BE2C (cell line): ENCODE measurements around the gene POLD1.

Experiments used
- DNase-seq: peaks from one replicate; pipeline ENCODE4 v3.0.0-alpha.2; 2020
- H3K27me3 ChIP-seq: fragments of 250-450 bp; sonication (Bioruptor Pico); 2 replicates; pipeline ENCODE4 v1.5.1; 2020; ENCODE audit warnings: mild to moderate bottlenecking
- H3K36me3 ChIP-seq: fragments of 250-450 bp; sonication (Bioruptor Pico); 2 replicates; pipeline ENCODE4 v1.5.1; 2020; ENCODE audit warnings: mild to moderate bottlenecking
- H3K4me1 ChIP-seq: fragments of 250-450 bp; sonication (Bioruptor Pico); 2 replicates; pipeline ENCODE4 v1.5.1; 2020
- H3K4me3 ChIP-seq: 2 replicates; pipeline ENCODE4 v1.5.1; 2011; ENCODE audit warnings: low read depth, low read length
- H3K9me3 ChIP-seq: fragments of 250-450 bp; sonication (Bioruptor Pico); 2 replicates; pipeline ENCODE4 v1.5.1; 2020
- TF ChIP-seq, protein P1 (sequence below): IDR thresholded peaks from 2 replicates; pipeline ENCODE4 v1.5.1; 2012; ENCODE audit warnings: mild to moderate bottlenecking, low read depth, low read length

The POLD1 gene

DNA sequence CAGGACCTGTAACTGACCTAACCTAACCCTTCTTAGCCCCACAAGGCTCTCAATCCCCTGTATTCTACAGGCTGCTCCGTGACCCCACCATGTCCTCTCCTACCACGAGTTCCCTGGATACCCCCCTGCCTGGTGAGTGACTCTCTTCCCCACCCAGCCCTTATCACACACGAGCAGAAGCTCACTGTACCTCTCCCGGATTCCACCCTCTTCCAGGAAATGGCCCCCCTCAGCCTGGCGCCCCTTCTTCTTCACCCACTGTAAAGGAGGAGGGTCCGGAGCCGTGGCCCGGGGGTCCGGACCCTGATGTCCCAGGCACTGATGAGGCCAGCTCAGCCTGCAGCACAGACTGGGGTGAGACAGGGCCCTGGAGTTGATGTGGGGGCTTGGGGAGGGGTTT lies 6.6 kb upstream of the POLD1 start:
- TF ChIP-seq, protein P1, sequence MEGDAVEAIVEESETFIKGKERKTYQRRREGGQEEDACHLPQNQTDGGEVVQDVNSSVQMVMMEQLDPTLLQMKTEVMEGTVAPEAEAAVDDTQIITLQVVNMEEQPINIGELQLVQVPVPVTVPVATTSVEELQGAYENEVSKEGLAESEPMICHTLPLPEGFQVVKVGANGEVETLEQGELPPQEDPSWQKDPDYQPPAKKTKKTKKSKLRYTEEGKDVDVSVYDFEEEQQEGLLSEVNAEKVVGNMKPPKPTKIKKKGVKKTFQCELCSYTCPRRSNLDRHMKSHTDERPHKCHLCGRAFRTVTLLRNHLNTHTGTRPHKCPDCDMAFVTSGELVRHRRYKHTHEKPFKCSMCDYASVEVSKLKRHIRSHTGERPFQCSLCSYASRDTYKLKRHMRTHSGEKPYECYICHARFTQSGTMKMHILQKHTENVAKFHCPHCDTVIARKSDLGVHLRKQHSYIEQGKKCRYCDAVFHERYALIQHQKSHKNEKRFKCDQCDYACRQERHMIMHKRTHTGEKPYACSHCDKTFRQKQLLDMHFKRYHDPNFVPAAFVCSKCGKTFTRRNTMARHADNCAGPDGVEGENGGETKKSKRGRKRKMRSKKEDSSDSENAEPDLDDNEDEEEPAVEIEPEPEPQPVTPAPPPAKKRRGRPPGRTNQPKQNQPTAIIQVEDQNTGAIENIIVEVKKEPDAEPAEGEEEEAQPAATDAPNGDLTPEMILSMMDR = no peak
- DNase-seq = no peak
- peaks cover 32% of the 10 kb centered on the region for H3K36me3 ChIP-seq
- H3K4me1 ChIP-seq = no peaks in the 10 kb centered on the region
- H3K27me3 ChIP-seq = no peaks in the 10 kb centered on the region
- no peaks in the 10 kb centered on the region for H3K9me3 ChIP-seq
- no peak overlapping the region for H3K4me3 ChIP-seq

DNA sequence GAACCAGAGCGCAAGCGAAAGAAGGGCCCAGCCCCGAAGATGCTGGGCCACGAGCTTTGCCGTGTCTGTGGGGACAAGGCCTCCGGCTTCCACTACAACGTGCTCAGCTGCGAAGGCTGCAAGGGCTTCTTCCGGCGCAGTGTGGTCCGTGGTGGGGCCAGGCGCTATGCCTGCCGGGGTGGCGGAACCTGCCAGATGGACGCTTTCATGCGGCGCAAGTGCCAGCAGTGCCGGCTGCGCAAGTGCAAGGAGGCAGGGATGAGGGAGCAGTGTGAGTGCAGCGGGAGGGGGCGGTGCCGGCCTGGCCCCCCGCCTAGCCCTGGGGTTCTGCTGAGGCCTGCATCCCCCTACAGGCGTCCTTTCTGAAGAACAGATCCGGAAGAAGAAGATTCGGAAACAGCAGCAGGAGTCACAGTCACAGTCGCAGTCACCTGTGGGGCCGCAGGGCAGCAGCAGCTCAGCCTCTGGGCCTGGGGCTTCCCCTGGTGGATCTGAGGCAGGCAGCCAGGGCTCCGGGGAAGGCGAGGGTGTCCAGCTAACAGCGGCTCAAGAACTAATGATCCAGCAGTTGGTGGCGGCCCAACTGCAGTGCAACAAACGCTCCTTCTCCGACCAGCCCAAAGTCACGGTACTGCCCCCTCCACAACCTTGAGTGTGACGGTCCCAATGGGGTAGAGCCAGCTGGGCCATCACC lies 5.8 kb upstream of the POLD1 start:
- no peak for DNase-seq
- Histone ChIP-seq H3K36me3 (peaks cover 32% of the 10 kb centered on the region), H3K27me3 (no peaks in the 10 kb centered on the region), H3K4me1 (no peaks in the 10 kb centered on the region), H3K4me3 (no peak overlapping the region), H3K9me3 (no peaks in the 10 kb centered on the region)
- TF ChIP-seq, protein P1 = no peak

DNA sequence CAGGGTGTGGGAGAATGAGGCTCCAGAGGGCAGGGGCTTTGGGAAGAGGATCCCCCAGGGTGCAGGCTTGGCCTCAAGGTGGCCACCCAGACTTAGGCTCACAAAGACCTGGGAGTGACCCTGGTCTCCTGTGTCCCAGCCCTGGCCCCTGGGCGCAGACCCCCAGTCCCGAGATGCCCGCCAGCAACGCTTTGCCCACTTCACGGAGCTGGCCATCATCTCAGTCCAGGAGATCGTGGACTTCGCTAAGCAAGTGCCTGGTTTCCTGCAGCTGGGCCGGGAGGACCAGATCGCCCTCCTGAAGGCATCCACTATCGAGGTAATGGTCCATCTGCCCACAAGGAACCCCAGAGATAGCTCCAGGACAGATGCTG lies 5.3 kb upstream of the POLD1 start:
- H3K4me1 ChIP-seq = no peaks in the 10 kb centered on the region
- DNase-seq = no peak
- no peaks in the 10 kb centered on the region for H3K9me3 ChIP-seq
- no peak overlapping the region for H3K4me3 ChIP-seq
- TF ChIP-seq, protein P1 = no peak
- no peaks in the 10 kb centered on the region for H3K27me3 ChIP-seq
- peaks cover 32% of the 10 kb centered on the region for H3K36me3 ChIP-seq

- H3K27me3 ChIP-seq = no peaks in the 10 kb centered on the region
- H3K4me1 ChIP-seq = no peaks in the 10 kb centered on the region
- DNase-seq = no peak
- H3K9me3 ChIP-seq = no peaks in the 10 kb centered on the region
- TF ChIP-seq, protein P1 = no peak
- peaks cover 32% of the 10 kb centered on the region for H3K36me3 ChIP-seq
- H3K4me3 ChIP-seq = no peak overlapping the region
These were observed 4.5 kb upstream of the POLD1 start for GRCh38 chr19:50379602-50380001.

DNA sequence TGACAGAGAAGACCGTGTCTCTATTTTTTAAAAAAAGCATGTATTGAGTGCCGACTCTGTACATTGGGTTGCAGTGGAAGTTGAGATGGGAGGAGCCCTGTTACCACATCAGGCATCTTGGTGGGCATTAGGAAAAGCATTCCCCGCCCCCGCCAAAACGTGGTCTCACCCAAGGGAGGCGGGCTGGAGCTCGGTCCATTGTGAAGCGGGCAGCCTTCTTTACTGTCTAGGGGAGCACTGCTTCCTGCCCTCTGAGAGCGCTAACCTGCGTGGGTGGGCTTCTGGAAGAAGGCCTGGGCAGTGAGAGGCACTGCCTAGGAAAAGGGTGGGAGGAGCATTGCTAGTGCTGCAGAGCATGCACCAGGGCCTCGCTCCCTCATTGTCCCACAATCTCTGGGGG lies 4.0 kb upstream of the POLD1 start:
- H3K4me3 ChIP-seq = no peak overlapping the region
- H3K4me1 ChIP-seq = no peaks in the 10 kb centered on the region
- H3K36me3 ChIP-seq = peaks cover 32% of the 10 kb centered on the region
- TF ChIP-seq, protein P1 = no peak
- H3K9me3 ChIP-seq = no peaks in the 10 kb centered on the region
- H3K27me3 ChIP-seq = no peaks in the 10 kb centered on the region
- no peak for DNase-seq

- Histone ChIP-seq H3K9me3 (no peaks in the 10 kb centered on the region), H3K27me3 (no peaks in the 10 kb centered on the region), H3K36me3 (peaks cover 33% of the 10 kb centered on the region), H3K4me1 (no peaks in the 10 kb centered on the region), H3K4me3 (no peak overlapping the region)
- DNase-seq = peak; percentile 11
- TF ChIP-seq, protein P1 = no peak
These were observed 3.4 kb upstream of the POLD1 start for GRCh38 chr19:50380751-50381151.
